Adrenal gland (tissue), 5 donors: ENCODE results near the gene RCOR1.

Source experiments
- CTCF ChIP-seq, 6 experiments: fragments of 450-650 bp in 4 of 6; fragments of 200-600 bp in 2 of 6; sonication (generic) in 1 of 6; IDR thresholded peaks; 1 replicate in 5 of 6; 2 replicates in 1 of 6; pipeline versions ENCODE4 v1.5.1 to v1.8.0; 2016 to 2021; ENCODE audit warnings: antibody characterized with exemption in 6 of 6, mild to moderate bottlenecking in 2 of 6, moderate library complexity in 1 of 6
- POLR2A ChIP-seq, 2 donors: fragments of 450-650 bp; IDR thresholded peaks; one replicate each; pipeline ENCODE4 v1.6.1; 2017; ENCODE audit warnings: antibody characterized with exemption in 2 of 2, mild to moderate bottlenecking in 2 of 2, moderate library complexity in 1 of 2
- donor health status: DM: no; HTN: no; CAD: no.

- TF ChIP-seq POLR2A (IDR thresholded peaks at IDR 0.05) (no peak), CTCF (IDR thresholded peaks at IDR 0.05) (no peak)
Measured at GRCh38 chr14:102764220-102764671, 171.8 kb downstream of the RCOR1 start.
